HepG2 (cell line): Measurements from ENCODE around the gene LCMT2. TPM values are rescaled to one million over a fixed set of nuclear protein-coding genes. Genes with fewer than 3 reads are reported as not detected.
A peak's percentile ranks its signal among the peaks of the same experiment; 100 is the strongest.

ENCODE experiments used
- ARID3A ChIP-seq: IDR thresholded peaks from 2 replicates; pipeline ENCODE4 v1.6.1; 2012; ENCODE audit warnings: low read depth, low read length, improper control_type of control experiment
- BHLHE40 ChIP-seq: IDR thresholded peaks from 2 replicates; pipeline ENCODE4 v1.6.1; 2011; ENCODE audit warnings: low read length, improper control_type of control experiment
- HCFC1 ChIP-seq: fragments of 150-350 bp; IDR thresholded peaks from 2 replicates; pipeline ENCODE4 v1.6.1; 2014; ENCODE audit warnings: low read depth, low read length
- PRDM15 ChIP-seq: sonication (generic); formaldehyde crosslinking; IDR thresholded peaks from 2 replicates; pipeline ENCODE4 v1.4.0; 2020; ENCODE audit warnings: missing genetic modification reagents
- PRDM4 ChIP-seq: sonication (generic); formaldehyde crosslinking; IDR thresholded peaks from 2 replicates; pipeline ENCODE4 v1.9.0; 2021; ENCODE audit warnings: missing genetic modification reagents, borderline replicate concordance
- STAT6 ChIP-seq: sonication (generic); formaldehyde crosslinking; IDR thresholded peaks from 2 replicates; pipeline ENCODE4 v1.4.0; 2020; ENCODE audit warnings: missing genetic modification reagents, mild to moderate bottlenecking, borderline replicate concordance
- ZBED4 ChIP-seq: sonication (generic); formaldehyde crosslinking; IDR thresholded peaks from 2 replicates; pipeline ENCODE4 v1.4.0; 2020; ENCODE audit warnings: missing genetic modification reagents, borderline replicate concordance
- ZNF543 ChIP-seq: sonication (generic); formaldehyde crosslinking; IDR thresholded peaks from 2 replicates; pipeline ENCODE4 v1.4.0; 2020; ENCODE audit warnings: mild to moderate bottlenecking, missing genetic modification reagents
- ZSCAN22 ChIP-seq: sonication (generic); formaldehyde crosslinking; IDR thresholded peaks from 2 replicates; pipeline ENCODE4 v1.4.0; 2020; ENCODE audit warnings: mild to moderate bottlenecking, missing genetic modification reagents
- polyA plus RNA-seq, 8 experiments: library from polyadenylated mRNA; depleted of rRNA in 3 of 8; stranded (reverse) in 7 of 8; unstranded in 1 of 8; fragments of >200 nt; fragmentation: Illumina TruSeq in 4 of 8; extraction: Trizol in 4 of 8; gene quantifications; 2 replicates each; pipeline versions ENCODE4 v1.2.1 to v1.2.3, GENCODE V29; 2011 to 2016; ENCODE audit warnings: low read depth in 4 of 8, missing spikeins in 1 of 8, mixed read lengths in 1 of 8; ENCODE audit not compliant: insufficient read depth in 1 of 8
- total RNA-seq, 5 experiments: library from RNA; depleted of rRNA; stranded (reverse); fragments of >200 nt; fragmentation: Illumina TruSeq; extraction: Trizol; gene quantifications; 2 replicates each; pipeline ENCODE4 v1.2.3, GENCODE V29; 2016; ENCODE audit warnings: low read depth in 1 of 5

Gene LCMT2
- total and polyA plus RNA-seq, 2 of the 13 experiments (the other 11 are each of a cell fraction or from before 2014, with no cell fraction given) = 6.9 to 9.1 TPM

GRCh38 chr15:43370975-43371974, 40.9 kb upstream of the LCMT2 start, which contains the start of the genes TUBGCP4 and ZSCAN29 (continued):
- TF ChIP-seq STAT6 (no peak), PRDM4 (CRISPR knock-in tag) (0 out of 2 replicates have a peak, but pooled peaks have one; percentile 44), BHLHE40 (no peak), ZSCAN22 (CRISPR knock-in tag) (peak; percentile 60; the same call in 1 of the 2 replicates), ARID3A (no peak), ZNF543 (CRISPR knock-in tag) (peak; percentile 76), ZBED4 (CRISPR knock-in tag) (peak; percentile 35; the same call in 1 of the 2 replicates), HCFC1 (0 out of 2 replicates have a peak, but pooled peaks have one; percentile 22), PRDM15 (CRISPR knock-in tag) (no peak)
